A549 (cell line): Measurements from ENCODE around the gene MLKL. TPM values are rescaled to one million over a fixed set of nuclear protein-coding genes. Genes with fewer than 3 reads are reported as not detected.

ENCODE experiments used
- ATAC-seq, 2 experiments: fragments of 200-7000 bp in 1 of 2; fragments of >200 bp in 1 of 2; cut with Nextera tagmentation in 1 of 2; cut with Tn5 transposase in 1 of 2; 3 replicates each; pipeline versions ENCODE4 v1.8.0 to v1.9.1; 2018 to 2020; ENCODE audit warnings: mild to moderate bottlenecking in 1 of 2, moderate library complexity in 1 of 2
- CTCF ChIA-PET: fragments of 300-600 bp; sonication (Branson Sonifier 250); formaldehyde crosslinking; extraction: SDS; loops from one replicate; lab custom pipeline; 2021; ENCODE audit warnings: antibody characterized with exemption, inconsistent platforms; lab: Yijun Ruan, JAX
- POLR2A ChIA-PET: fragments of 350-600 bp; formaldehyde crosslinking; extraction: SDS; loops from one replicate; lab custom pipeline; 2021; ENCODE audit warnings: antibody characterized with exemption, inconsistent platforms; lab: Yijun Ruan, JAX
- DNase-seq, 2 experiments: peaks; one replicate each; pipeline versions ENCODE4 v3.0.0 to v3.0.0-alpha.2; 2011 to 2016; ENCODE audit warnings: low read depth in 1 of 2, low spot score in 1 of 2
- FAIRE-seq: peaks from 2 replicates; lab custom pipeline; 2011; peaks lifted over from hg19 to GRCh38; lab: Jason Lieb, UNC
- H3K27ac ChIP-seq, 2 experiments: fragments of >200 bp; sonication (Bioruptor Twin); formaldehyde crosslinking; 3 replicates each; pipeline ENCODE4 v1.5.1; 2016 to 2017
- H3K4me1 ChIP-seq: fragments of >200 bp; sonication (Bioruptor Twin); formaldehyde crosslinking; 3 replicates; pipeline ENCODE4 v1.6.1; 2016
- H3K4me2 ChIP-seq: fragments of >200 bp; sonication (Bioruptor Twin); formaldehyde crosslinking; 3 replicates; pipeline ENCODE4 v1.6.1; 2016
- H3K4me3 ChIP-seq: fragments of >200 bp; sonication (Bioruptor Twin); formaldehyde crosslinking; 3 replicates; pipeline ENCODE4 v1.5.1; 2016
- H3K9me3 ChIP-seq: fragments of >200 bp; sonication (Bioruptor Twin); formaldehyde crosslinking; 3 replicates; pipeline ENCODE4 v1.6.1; 2016
- CBX2 ChIP-seq: fragments of 200-600 bp; sonication (generic); IDR thresholded peaks from 2 replicates; pipeline ENCODE4 v1.6.1; 2016; ENCODE audit warnings: low read depth, mild to moderate bottlenecking, borderline replicate concordance
- CBX8 ChIP-seq: fragments of 200-600 bp; sonication (generic); IDR thresholded peaks from 2 replicates; pipeline ENCODE4 v1.6.1; 2016
- CEBPB ChIP-seq, 2 experiments: fragments of >200 bp in 1 of 2; sonication (Bioruptor Twin) in 1 of 2; formaldehyde crosslinking in 1 of 2; IDR thresholded peaks; 2 replicates each; pipeline ENCODE4 v1.6.1; 2012 to 2016
- ESRRA ChIP-seq: fragments of 150-350 bp; IDR thresholded peaks from 2 replicates; pipeline ENCODE4 v1.6.1; 2014; ENCODE audit warnings: mild to moderate bottlenecking, low read length, borderline replicate concordance
- FOSL2 ChIP-seq, 2 experiments: fragments of 450-650 bp in 1 of 2; fragments of >200 bp in 1 of 2; sonication (Bioruptor Twin) in 1 of 2; formaldehyde crosslinking; IDR thresholded peaks; 2 replicates each; pipeline versions ENCODE4 v1.5.0 to v1.6.1; 2016 to 2020; ENCODE audit warnings: mild to moderate bottlenecking in 1 of 2, moderate library complexity in 1 of 2
- HDAC2 ChIP-seq: fragments of 200-600 bp; sonication (generic); IDR thresholded peaks from 2 replicates; pipeline ENCODE4 v1.6.1; 2016
- HEYL ChIP-seq: fragments of 250-450 bp; sonication (Bioruptor Pico); IDR thresholded peaks from 2 replicates; pipeline ENCODE4 v1.8.0; 2021; ENCODE audit warnings: mild to moderate bottlenecking, moderate library complexity
- HOXA7 ChIP-seq: fragments of 250-450 bp; sonication (Bioruptor Pico); IDR thresholded peaks from 2 replicates; pipeline ENCODE4 v1.5.0; 2020; ENCODE audit warnings: mild to moderate bottlenecking, moderate library complexity
- JUN ChIP-seq, 2 experiments: fragments of >200 bp; sonication (Bioruptor Twin); formaldehyde crosslinking; IDR thresholded peaks; 2 replicates in 1 of 2; 3 replicates in 1 of 2; pipeline ENCODE4 v1.6.1; 2016 to 2017
- KDM1A ChIP-seq: fragments of 200-600 bp; sonication (generic); IDR thresholded peaks from 2 replicates; pipeline ENCODE4 v1.6.1; 2016; ENCODE audit warnings: low read depth, mild to moderate bottlenecking
- NFE2L2 ChIP-seq: fragments of 150-350 bp; conservative IDR thresholded peaks from 2 replicates; pipeline ENCODE4 v1.6.1; 2014; ENCODE audit warnings: low read length
- NPAS2 ChIP-seq: fragments of 250-450 bp; sonication (Bioruptor Pico); IDR thresholded peaks from 2 replicates; pipeline ENCODE4 v1.8.0; 2022; ENCODE audit warnings: mild to moderate bottlenecking, moderate library complexity, borderline replicate concordance
- NR3C1 ChIP-seq: fragments of >200 bp; sonication (Bioruptor Twin); formaldehyde crosslinking; IDR thresholded peaks from 3 replicates; pipeline ENCODE4 v1.6.1; 2017
- PHF8 ChIP-seq: fragments of 200-600 bp; sonication (generic); IDR thresholded peaks from 2 replicates; pipeline ENCODE4 v1.6.1; 2016; ENCODE audit warnings: low read depth, mild to moderate bottlenecking, antibody characterized with exemption, moderate library complexity, borderline replicate concordance
- POLR2A ChIP-seq: IDR thresholded peaks from 2 replicates; pipeline ENCODE4 v1.6.1; 2012; ENCODE audit warnings: mild to moderate bottlenecking, low read length
- POLR2AphosphoS2 ChIP-seq: conservative IDR thresholded peaks from 2 replicates; pipeline ENCODE4 v1.6.1; 2012; ENCODE audit warnings: low read length, improper control_type of control experiment, inconsistent platforms
- RARB ChIP-seq: fragments of 250-450 bp; sonication (Bioruptor Pico); IDR thresholded peaks from 2 replicates; pipeline ENCODE4 v1.8.0; 2021; ENCODE audit warnings: mild to moderate bottlenecking, moderate library complexity
- TFCP2L1 ChIP-seq: fragments of 250-450 bp; sonication (Bioruptor Pico); IDR thresholded peaks from 2 replicates; pipeline ENCODE4 v1.5.0; 2021; ENCODE audit warnings: mild to moderate bottlenecking
- TP53 ChIP-seq: fragments of 250-450 bp; sonication (Bioruptor Pico); IDR thresholded peaks from 2 replicates; pipeline ENCODE4 v1.5.0; 2021; ENCODE audit warnings: mild to moderate bottlenecking, moderate library complexity
- ZNF302 ChIP-seq: fragments of 250-450 bp; sonication (Bioruptor Pico); IDR thresholded peaks from 2 replicates; pipeline ENCODE4 v1.9.0; 2021; ENCODE audit warnings: inconsistent platforms, mild to moderate bottlenecking, moderate library complexity
- WGBS: methylation state at CpG from one replicate; pipeline ENCODE4 v1.1.6; 2017; ENCODE audit errors: missing lambda C conversion rate; 5-methylcytosine and 5-hydroxymethylcytosine counted together
- polyA plus RNA-seq, 4 experiments: library from polyadenylated mRNA; depleted of rRNA in 3 of 4; stranded (reverse); fragments of >200 nt; fragmentation: RNase III in 1 of 4; extraction: RNeasy Plus Mini Kit Qiagen cat#74134 plus additional on column Dnase treatment in 1 of 4; gene quantifications; 2 replicates in 3 of 4; 3 replicates in 1 of 4; pipeline ENCODE4 v1.2.3, GENCODE V29; 2011 to 2017
- TF ChIP-seq, protein P1 (sequence below): fragments of >200 bp; sonication (Bioruptor Twin); formaldehyde crosslinking; IDR thresholded peaks from 3 replicates; pipeline ENCODE4 v1.5.1; 2016

Gene MLKL
- polyA plus RNA-seq, 2 of the 4 experiments (the other 2 are of a cell fraction), result 12.6 to 17.9 TPM

- no peak for TF ChIP-seq CBX2
- TF ChIP-seq NR3C1, result no peak
Measured at GRCh38 chr16:74695450-74696422, 4.9 kb downstream of the MLKL start (continued).

DNA sequence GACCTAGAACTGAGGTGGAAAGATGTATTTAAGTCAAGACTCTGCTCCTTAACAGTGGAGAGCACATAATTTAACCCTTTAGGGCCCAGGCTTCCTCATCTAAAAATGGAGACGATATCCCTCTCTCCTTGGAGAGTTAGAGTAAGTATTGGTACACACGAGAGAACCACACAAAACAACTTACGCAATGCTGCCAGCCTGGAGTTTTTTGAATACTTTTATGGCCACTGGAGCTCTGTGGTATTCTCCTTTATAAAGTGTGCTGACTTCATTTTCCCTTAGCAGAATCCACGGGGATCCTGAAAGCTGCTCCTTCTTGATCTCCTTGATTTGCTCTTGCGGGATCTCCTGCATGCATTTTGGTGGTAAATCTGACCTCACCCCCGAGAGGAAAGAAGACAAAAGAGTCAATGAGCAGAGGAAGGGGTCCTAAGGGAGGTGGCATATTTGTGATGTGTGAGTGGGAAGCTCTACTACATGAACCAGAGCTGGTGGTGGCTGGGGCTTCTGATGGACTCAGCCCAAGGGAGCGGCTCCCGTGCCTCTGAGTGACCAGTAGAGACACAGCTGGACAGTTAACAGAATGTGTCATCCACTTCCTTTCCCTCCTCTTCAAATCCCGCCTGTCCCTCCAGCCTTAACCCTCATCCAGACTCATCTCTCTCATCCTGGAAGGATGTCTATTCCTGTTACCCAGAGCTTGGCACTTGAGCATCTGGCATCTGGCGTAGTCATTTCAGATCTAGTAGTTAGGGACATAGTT, 9.4 kb downstream of the MLKL start:
- WGBS, result 88% methylated on average over 10 of the region's 10 CpGs
- CTCF ChIA-PET, result interaction anchor here (0.6 to 2.3 kb wide), 4 partner anchors 9 to 382 kb away, joined by 3 to 6 read pairs (median 4); no protein-coding TSS in a partner anchor
- no peak overlapping the region for H3K27ac ChIP-seq
- TF ChIP-seq ESRRA (no peak), NFE2L2 (no peak), HDAC2 (no peak), RARB (CRISPR knock-in tag) (no peak), CEBPB (IDR thresholded peaks at IDR 0.05) (no peak), ZNF302 (CRISPR knock-in tag) (no peak), CBX2 (no peak), FOSL2 (IDR thresholded peaks at IDR 0.05) (no peak), FOSL2 (CRISPR knock-in tag; IDR thresholded peaks at IDR 0.05) (no peak), PHF8 (no peak)
- TF ChIP-seq, protein P1, sequence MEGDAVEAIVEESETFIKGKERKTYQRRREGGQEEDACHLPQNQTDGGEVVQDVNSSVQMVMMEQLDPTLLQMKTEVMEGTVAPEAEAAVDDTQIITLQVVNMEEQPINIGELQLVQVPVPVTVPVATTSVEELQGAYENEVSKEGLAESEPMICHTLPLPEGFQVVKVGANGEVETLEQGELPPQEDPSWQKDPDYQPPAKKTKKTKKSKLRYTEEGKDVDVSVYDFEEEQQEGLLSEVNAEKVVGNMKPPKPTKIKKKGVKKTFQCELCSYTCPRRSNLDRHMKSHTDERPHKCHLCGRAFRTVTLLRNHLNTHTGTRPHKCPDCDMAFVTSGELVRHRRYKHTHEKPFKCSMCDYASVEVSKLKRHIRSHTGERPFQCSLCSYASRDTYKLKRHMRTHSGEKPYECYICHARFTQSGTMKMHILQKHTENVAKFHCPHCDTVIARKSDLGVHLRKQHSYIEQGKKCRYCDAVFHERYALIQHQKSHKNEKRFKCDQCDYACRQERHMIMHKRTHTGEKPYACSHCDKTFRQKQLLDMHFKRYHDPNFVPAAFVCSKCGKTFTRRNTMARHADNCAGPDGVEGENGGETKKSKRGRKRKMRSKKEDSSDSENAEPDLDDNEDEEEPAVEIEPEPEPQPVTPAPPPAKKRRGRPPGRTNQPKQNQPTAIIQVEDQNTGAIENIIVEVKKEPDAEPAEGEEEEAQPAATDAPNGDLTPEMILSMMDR, result no peak
- TF ChIP-seq, all 56 proteins: peak for 0
- no peak for FAIRE-seq
- H3K9me3 ChIP-seq, result no peaks in the 10 kb centered on the region
- ATAC-seq, result no peak
- 0 out of 3 replicates have a peak, but pooled peaks cover 1% of the 10 kb centered on the region for H3K4me1 ChIP-seq
- DNase-seq, result no peak
- no peak overlapping the region for H3K4me3 ChIP-seq
- POLR2A ChIA-PET, result no interaction called here
- H3K4me2 ChIP-seq, result no peak overlapping the region

DNA sequence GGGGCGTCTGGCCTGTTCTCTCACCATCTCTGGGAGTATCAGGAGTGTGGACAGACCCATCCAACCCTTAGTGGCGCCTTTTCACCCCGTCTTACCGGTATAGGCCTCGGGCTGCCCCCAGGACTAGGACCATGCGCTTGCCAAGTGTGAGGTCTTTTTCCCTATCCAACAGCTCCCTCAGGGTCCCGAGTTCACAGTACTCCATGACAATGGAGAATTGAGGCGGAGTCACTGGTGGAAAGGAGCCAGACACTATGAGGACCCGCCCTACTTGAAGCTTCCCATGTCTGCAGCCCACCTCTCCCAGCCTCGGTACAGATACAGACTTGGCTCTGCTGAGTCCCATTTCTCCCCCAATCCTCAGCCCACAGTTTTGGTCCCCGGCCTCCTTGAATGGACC, 18.1 kb downstream of the MLKL start:
- 91% methylated on average over 11 of the region's 11 CpGs for WGBS
- ChIA-PET CTCF (interaction anchor here (1.1 to 2.2 kb wide), 3 partner anchors 9 to 180 kb away, joined by 3 to 9 read pairs (median 5); no protein-coding TSS in a partner anchor), POLR2A (no interaction called here)
- H3K4me2 ChIP-seq, result no peak overlapping the region
- no peak overlapping the region for H3K4me3 ChIP-seq
- TF ChIP-seq NPAS2, result no peak
- no peak for TF ChIP-seq HEYL (CRISPR knock-in tag)
- no peak for TF ChIP-seq POLR2AphosphoS2
- no peak for TF ChIP-seq CBX8
- TF ChIP-seq POLR2A, result no peak
- no peak for TF ChIP-seq JUN (IDR thresholded peaks at IDR 0.05)
- no peak for TF ChIP-seq KDM1A
- TF ChIP-seq TP53 (CRISPR knock-in tag), result no peak
- no peak for TF ChIP-seq TFCP2L1 (CRISPR knock-in tag)
- TF ChIP-seq HOXA7 (CRISPR knock-in tag), result no peak
- ATAC-seq (no peak), FAIRE-seq (no peak), DNase-seq (no peak)
- no peak overlapping the region for H3K27ac ChIP-seq
- no peaks in the 10 kb centered on the region for H3K4me1 ChIP-seq
- no peaks in the 10 kb centered on the region for H3K9me3 ChIP-seq
